K562 (cell line): Measurements from ENCODE around the gene CEP126.

Experiments
- CTCF ChIP-seq, 3 experiments: IDR thresholded peaks in 2 of 3; conservative IDR thresholded peaks in 1 of 3; 2 replicates each; pipeline ENCODE4 v1.5.1; 2011 to 2012; ENCODE audit warnings: low read length in 3 of 3, mild to moderate bottlenecking in 3 of 3, control low read depth in 2 of 3, improper control_type of control experiment in 1 of 3, inconsistent platforms in 1 of 3, low read depth in 1 of 3, mixed read lengths in 1 of 3, moderate library complexity in 1 of 3; ENCODE audit not compliant: insufficient read depth in 2 of 3
- ZEB2 ChIP-seq: fragments of 450-650 bp; IDR thresholded peaks from 2 replicates; pipeline ENCODE4 v1.6.1; 2016

GRCh38 chr11:101912823-101913284 lies 2.0 kb upstream of the CEP126 start:
- no peak for TF ChIP-seq CTCF (IDR thresholded peaks at IDR 0.05 in 2 of 3, conservative IDR thresholded peaks at IDR 0.05 in 1 of 3; ENCODE audit: insufficient read depth in 2 of 3, low read depth in 1 of 3, low read length in 3 of 3)
- TF ChIP-seq ZEB2 = no peak
